AG09319 (cell line): ENCODE data around the gene PTRH2.
A peak's percentile ranks its signal among the peaks of the same experiment; 100 is the strongest.

ENCODE experiments used
- DNase-seq: peaks from one replicate; pipeline ENCODE4 v3.0.0-alpha.2; 2010; ENCODE audit warnings: low read depth; ENCODE audit errors: extremely low read depth
- CTCF ChIP-seq: IDR thresholded peaks from 2 replicates; pipeline ENCODE4 v1.5.1; 2011; ENCODE audit warnings: low read depth, mild to moderate bottlenecking, inconsistent platforms, low read length, moderate library complexity

The PTRH2 gene

GRCh38 chr17:59733697-59734096 is 26.5 kb upstream of the PTRH2 start:
- DNase-seq = no peak
- TF ChIP-seq CTCF = no peak

DNA sequence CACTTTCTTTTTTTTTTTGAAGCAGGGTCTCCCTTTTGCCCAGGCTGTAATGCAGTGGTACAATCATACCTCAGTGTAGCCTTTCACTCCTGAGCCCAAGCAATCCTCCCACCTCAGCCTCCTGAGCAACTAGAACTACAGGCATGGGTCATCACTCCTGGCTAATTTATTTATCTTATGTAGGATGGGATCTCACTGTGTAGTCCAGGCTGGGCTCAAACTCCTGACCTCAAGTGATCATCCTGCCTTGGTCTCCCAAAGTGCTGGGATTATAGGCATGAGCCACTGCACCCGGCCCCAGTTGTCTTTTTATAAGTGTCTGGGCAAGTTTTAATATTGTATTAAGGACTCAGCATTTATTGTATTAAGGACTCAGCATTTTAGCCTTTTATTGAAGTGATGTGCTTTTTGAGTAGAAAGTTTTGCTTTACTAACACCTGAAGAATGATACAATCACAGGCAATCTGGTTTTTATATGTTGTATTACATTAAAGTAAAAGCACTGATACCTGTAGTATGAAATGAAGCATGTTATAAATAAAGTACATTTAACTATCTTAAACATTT is 23.1 kb upstream of the PTRH2 start:
- no peak for DNase-seq
- no peak for TF ChIP-seq CTCF

- no peak for TF ChIP-seq CTCF
- no peak for DNase-seq
These were observed 20.7 kb upstream of the PTRH2 start for GRCh38 chr17:59727817-59728533.

DNA sequence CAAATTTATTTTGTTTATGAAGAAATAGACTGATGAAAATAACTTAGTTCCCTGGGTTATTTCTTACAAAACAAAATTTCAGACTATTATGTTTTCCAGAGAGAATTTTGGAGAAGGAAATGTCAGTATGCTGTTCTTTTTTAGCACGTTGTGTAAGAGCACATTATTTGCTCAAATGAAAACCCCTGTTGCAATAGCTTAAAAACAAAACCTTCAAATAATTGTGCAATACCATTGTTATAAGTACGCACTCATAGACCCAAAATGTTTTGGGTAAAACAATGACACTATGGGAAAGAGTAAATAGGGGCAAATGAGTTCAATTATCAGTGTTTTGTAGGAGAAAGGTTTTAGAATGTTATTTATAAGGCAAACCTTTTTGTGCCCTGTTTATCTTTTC is 18.5 kb upstream of the PTRH2 start:
- TF ChIP-seq CTCF = no peak
- DNase-seq = peak; percentile 31

DNA sequence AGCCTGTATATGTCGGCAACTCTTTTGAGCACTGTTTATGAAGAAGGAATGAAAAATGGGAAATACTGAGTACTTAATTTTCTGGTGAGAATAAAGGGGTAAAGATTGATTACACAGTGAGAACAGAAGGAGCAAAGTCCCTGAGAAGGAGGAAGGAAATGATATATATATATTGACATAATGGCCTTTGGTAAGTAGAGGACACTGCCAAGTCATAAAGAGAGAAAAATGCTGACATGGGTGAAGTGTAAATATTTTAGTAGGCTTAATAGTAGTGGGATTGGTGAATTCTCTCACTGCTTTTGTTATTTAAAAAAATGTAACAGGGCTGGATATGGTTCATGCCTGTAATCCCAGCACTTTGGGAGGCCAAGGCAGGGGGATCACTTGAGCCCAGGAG is 16.4 kb upstream of the PTRH2 start:
- no peak for DNase-seq
- TF ChIP-seq CTCF = no peak

- TF ChIP-seq CTCF = no peak
- DNase-seq = no peak
These were observed 15.8 kb upstream of the PTRH2 start for GRCh38 chr17:59723041-59723440.

- no peak for TF ChIP-seq CTCF
- DNase-seq = no peak
These were observed 15.4 kb upstream of the PTRH2 start for GRCh38 chr17:59722623-59723022.
